HepG2 (cell line): ENCODE results near the gene ZP2. TPM values are rescaled to one million over a fixed set of nuclear protein-coding genes. Genes with fewer than 3 reads are reported as not detected.

Source experiments
- CHD2 ChIP-seq: IDR thresholded peaks from 2 replicates; pipeline ENCODE4 v1.6.1; 2011; ENCODE audit warnings: low read depth, low read length, improper control_type of control experiment
- GABPB1 ChIP-seq: IDR thresholded peaks from 2 replicates; pipeline ENCODE4 v1.6.1; 2016; ENCODE audit warnings: mild to moderate bottlenecking, missing genetic modification reagents, moderate library complexity, missing compliant biosample characterization
- GZF1 ChIP-seq: sonication (generic); formaldehyde crosslinking; IDR thresholded peaks from 2 replicates; pipeline ENCODE4 v1.5.1; 2020; ENCODE audit warnings: mild to moderate bottlenecking, missing genetic modification reagents
- HDAC2 ChIP-seq: sonication (generic); formaldehyde crosslinking; IDR thresholded peaks from 2 replicates; pipeline ENCODE4 v1.4.0; 2020; ENCODE audit warnings: missing genetic modification reagents
- HNRNPLL ChIP-seq: fragments of 200-400 bp; formaldehyde crosslinking; IDR thresholded peaks from 2 replicates; pipeline ENCODE4 v1.6.1; 2017; ENCODE audit warnings: mild to moderate bottlenecking, low read depth, low read length; ENCODE audit not compliant: poor library complexity, severe bottlenecking
- IKZF4 ChIP-seq: sonication (generic); formaldehyde crosslinking; IDR thresholded peaks from 2 replicates; pipeline ENCODE4 v1.5.1; 2020; ENCODE audit warnings: borderline replicate concordance, mild to moderate bottlenecking, low read depth, missing genetic modification reagents; ENCODE audit errors: not compliant biosample characterization
- JUNB ChIP-seq: sonication (generic); formaldehyde crosslinking; IDR thresholded peaks from 2 replicates; pipeline ENCODE4 v1.8.0; 2022; ENCODE audit warnings: missing genetic modification reagents, mild to moderate bottlenecking, borderline replicate concordance
- KLF16 ChIP-seq, 2 experiments: sonication (generic) in 1 of 2; formaldehyde crosslinking in 1 of 2; IDR thresholded peaks; 2 replicates each; pipeline versions ENCODE4 v1.6.1 to v1.8.0; 2016 to 2023; ENCODE audit warnings: missing genetic modification reagents in 2 of 2, missing compliant biosample characterization in 1 of 2
- KMT2B ChIP-seq: IDR thresholded peaks from 2 replicates; pipeline ENCODE4 v1.6.1; 2016; ENCODE audit warnings: missing genetic modification reagents, missing compliant biosample characterization
- MAZ ChIP-seq, 2 experiments: sonication (generic) in 1 of 2; formaldehyde crosslinking in 1 of 2; IDR thresholded peaks; 2 replicates each; pipeline versions ENCODE4 v1.5.0 to v1.6.1; 2012 to 2020; ENCODE audit warnings: low read depth in 2 of 2, mild to moderate bottlenecking in 2 of 2, borderline replicate concordance in 1 of 2, improper control_type of control experiment in 1 of 2, low read length in 1 of 2, missing genetic modification reagents in 1 of 2, moderate library complexity in 1 of 2
- MED1 ChIP-seq: sonication (generic); formaldehyde crosslinking; IDR thresholded peaks from 2 replicates; pipeline ENCODE4 v1.4.0; 2020; ENCODE audit warnings: missing genetic modification reagents
- MIER3 ChIP-seq: IDR thresholded peaks from 2 replicates; pipeline ENCODE4 v1.6.1; 2016; ENCODE audit warnings: missing compliant biosample characterization, borderline replicate concordance
- PAF1 ChIP-seq: IDR thresholded peaks from 2 replicates; pipeline ENCODE4 v1.6.1; 2016; ENCODE audit warnings: missing genetic modification reagents, missing compliant biosample characterization
- REXO4 ChIP-seq: sonication (generic); formaldehyde crosslinking; IDR thresholded peaks from 2 replicates; pipeline ENCODE4 v1.8.0; 2022; ENCODE audit warnings: missing genetic modification reagents, mild to moderate bottlenecking, borderline replicate concordance
- SALL1 ChIP-seq: sonication (generic); formaldehyde crosslinking; IDR thresholded peaks from 2 replicates; pipeline ENCODE4 v1.8.0; 2022; ENCODE audit warnings: mild to moderate bottlenecking, missing genetic modification reagents
- SRF ChIP-seq: IDR thresholded peaks from 2 replicates; pipeline ENCODE4 v1.6.1; 2011; ENCODE audit warnings: mild to moderate bottlenecking, low read depth, low read length, moderate library complexity
- YY1 ChIP-seq: IDR thresholded peaks from 2 replicates; pipeline ENCODE4 v1.6.1; 2011; ENCODE audit warnings: low read length, low read depth, moderate library complexity, mild to moderate bottlenecking; ENCODE audit not compliant: insufficient read depth, insufficient replicate concordance
- ZNF10 ChIP-seq: sonication (generic); formaldehyde crosslinking; IDR thresholded peaks from 2 replicates; pipeline ENCODE4 v1.4.0; 2020; ENCODE audit warnings: mild to moderate bottlenecking, low read depth, missing genetic modification reagents, borderline replicate concordance
- ZNF510 ChIP-seq: sonication (generic); formaldehyde crosslinking; IDR thresholded peaks from 2 replicates; pipeline ENCODE4 v1.4.0; 2020; ENCODE audit warnings: low read depth, mild to moderate bottlenecking, missing genetic modification reagents
- ZSCAN22 ChIP-seq: sonication (generic); formaldehyde crosslinking; IDR thresholded peaks from 2 replicates; pipeline ENCODE4 v1.4.0; 2020; ENCODE audit warnings: mild to moderate bottlenecking, missing genetic modification reagents
- ZSCAN29 ChIP-seq: sonication (generic); formaldehyde crosslinking; conservative IDR thresholded peaks from 2 replicates; pipeline ENCODE4 v1.4.0; 2020; ENCODE audit warnings: mild to moderate bottlenecking, missing genetic modification reagents
- polyA plus RNA-seq, 8 experiments: library from polyadenylated mRNA; depleted of rRNA in 3 of 8; stranded (reverse) in 7 of 8; unstranded in 1 of 8; fragments of >200 nt; fragmentation: Illumina TruSeq in 4 of 8; extraction: Trizol in 4 of 8; gene quantifications; 2 replicates each; pipeline versions ENCODE4 v1.2.1 to v1.2.3, GENCODE V29; 2011 to 2016; ENCODE audit warnings: low read depth in 4 of 8, missing spikeins in 1 of 8, mixed read lengths in 1 of 8; ENCODE audit not compliant: insufficient read depth in 1 of 8
- total RNA-seq, 5 experiments: library from RNA; depleted of rRNA; stranded (reverse); fragments of >200 nt; fragmentation: Illumina TruSeq; extraction: Trizol; gene quantifications; 2 replicates each; pipeline ENCODE4 v1.2.3, GENCODE V29; 2016; ENCODE audit warnings: low read depth in 1 of 5
- TF ChIP-seq, protein P1 (sequence below): sonication (generic); formaldehyde crosslinking; IDR thresholded peaks from 2 replicates; pipeline ENCODE4 v1.8.0; 2022; ENCODE audit warnings: mild to moderate bottlenecking, missing genetic modification reagents
- TF ChIP-seq, protein P2 (sequence below): sonication (generic); formaldehyde crosslinking; conservative IDR thresholded peaks from 2 replicates; pipeline ENCODE4 v1.5.0; 2020; ENCODE audit warnings: missing genetic modification reagents
- TF ChIP-seq, protein P3 (sequence below): sonication (generic); formaldehyde crosslinking; IDR thresholded peaks from 2 replicates; pipeline ENCODE4 v1.4.0; 2020; ENCODE audit warnings: missing genetic modification reagents
- TF ChIP-seq, protein P4 (sequence below): sonication (generic); formaldehyde crosslinking; IDR thresholded peaks from 2 replicates; pipeline ENCODE4 v1.5.1; 2020; ENCODE audit warnings: missing genetic modification reagents, mild to moderate bottlenecking, borderline replicate concordance

ZP2 gene
- total and polyA plus RNA-seq, 2 of the 13 experiments (the other 11 are each of a cell fraction or from before 2014, with no cell fraction given): not detected

DNA sequence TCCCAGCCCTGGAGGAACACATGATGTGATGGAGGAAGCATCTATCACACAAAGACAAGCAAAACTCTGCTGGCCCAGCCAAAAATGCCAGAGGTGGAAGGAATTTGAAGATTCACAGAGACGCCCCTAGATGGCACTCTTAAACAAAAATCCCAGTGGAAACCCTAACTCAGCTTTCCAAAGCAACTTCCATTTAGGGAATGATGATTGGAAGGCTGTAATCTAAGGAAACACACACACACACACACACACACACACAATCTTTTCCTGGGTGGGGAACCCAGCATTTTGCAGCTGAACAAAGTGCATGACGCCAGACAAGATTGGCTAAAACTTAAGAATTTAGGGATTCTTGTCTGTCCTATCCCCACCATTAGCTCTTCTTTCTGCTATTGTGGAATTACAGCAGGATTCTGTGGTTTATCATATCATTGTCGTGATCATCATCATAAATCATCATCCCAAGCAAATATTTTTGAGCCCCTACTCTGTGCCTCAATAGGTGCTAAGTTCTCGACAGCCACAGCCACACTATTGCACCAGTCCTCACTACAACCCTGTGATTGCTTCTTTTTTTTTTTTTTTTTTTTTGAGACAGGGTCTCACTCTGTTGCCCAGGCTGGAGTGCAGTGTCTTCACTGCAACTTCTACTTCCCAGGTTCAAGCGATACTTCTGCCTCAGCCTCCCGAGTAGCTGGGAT lies 54.5 kb downstream of the ZP2 start (continued):
- TF ChIP-seq MAZ (IDR thresholded peaks at IDR 0.05; ENCODE audit: borderline replicate concordance, low read depth, low read length): no peak
- no peak for TF ChIP-seq MAZ (CRISPR knock-in tag; IDR thresholded peaks at IDR 0.05; ENCODE audit: low read depth)
- TF ChIP-seq MED1 (CRISPR knock-in tag): no peak
- no peak for TF ChIP-seq YY1
- no peak for TF ChIP-seq REXO4
- no peak for TF ChIP-seq JUNB
- no peak for TF ChIP-seq ZNF10 (CRISPR knock-in tag)
- TF ChIP-seq GZF1 (CRISPR knock-in tag): no peak
- no peak for TF ChIP-seq ZNF510 (CRISPR knock-in tag)
- no peak for TF ChIP-seq HDAC2 (CRISPR knock-in tag)
- peak; percentile 90 for TF ChIP-seq SRF
- TF ChIP-seq ZSCAN29 (CRISPR knock-in tag): 0 out of 2 replicates have a peak, but pooled peaks have one; percentile 52
- TF ChIP-seq KMT2B (CRISPR knock-in tag): no peak
- TF ChIP-seq, protein P1, sequence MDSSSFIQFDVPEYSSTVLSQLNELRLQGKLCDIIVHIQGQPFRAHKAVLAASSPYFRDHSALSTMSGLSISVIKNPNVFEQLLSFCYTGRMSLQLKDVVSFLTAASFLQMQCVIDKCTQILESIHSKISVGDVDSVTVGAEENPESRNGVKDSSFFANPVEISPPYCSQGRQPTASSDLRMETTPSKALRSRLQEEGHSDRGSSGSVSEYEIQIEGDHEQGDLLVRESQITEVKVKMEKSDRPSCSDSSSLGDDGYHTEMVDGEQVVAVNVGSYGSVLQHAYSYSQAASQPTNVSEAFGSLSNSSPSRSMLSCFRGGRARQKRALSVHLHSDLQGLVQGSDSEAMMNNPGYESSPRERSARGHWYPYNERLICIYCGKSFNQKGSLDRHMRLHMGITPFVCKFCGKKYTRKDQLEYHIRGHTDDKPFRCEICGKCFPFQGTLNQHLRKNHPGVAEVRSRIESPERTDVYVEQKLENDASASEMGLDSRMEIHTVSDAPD (CRISPR knock-in tag): no peak
- no peak for TF ChIP-seq PAF1 (CRISPR knock-in tag)
- TF ChIP-seq GABPB1 (CRISPR knock-in tag): no peak
- no peak for TF ChIP-seq ZSCAN22
- no peak for TF ChIP-seq HNRNPLL
- no peak for TF ChIP-seq CHD2
- TF ChIP-seq, protein P2, sequence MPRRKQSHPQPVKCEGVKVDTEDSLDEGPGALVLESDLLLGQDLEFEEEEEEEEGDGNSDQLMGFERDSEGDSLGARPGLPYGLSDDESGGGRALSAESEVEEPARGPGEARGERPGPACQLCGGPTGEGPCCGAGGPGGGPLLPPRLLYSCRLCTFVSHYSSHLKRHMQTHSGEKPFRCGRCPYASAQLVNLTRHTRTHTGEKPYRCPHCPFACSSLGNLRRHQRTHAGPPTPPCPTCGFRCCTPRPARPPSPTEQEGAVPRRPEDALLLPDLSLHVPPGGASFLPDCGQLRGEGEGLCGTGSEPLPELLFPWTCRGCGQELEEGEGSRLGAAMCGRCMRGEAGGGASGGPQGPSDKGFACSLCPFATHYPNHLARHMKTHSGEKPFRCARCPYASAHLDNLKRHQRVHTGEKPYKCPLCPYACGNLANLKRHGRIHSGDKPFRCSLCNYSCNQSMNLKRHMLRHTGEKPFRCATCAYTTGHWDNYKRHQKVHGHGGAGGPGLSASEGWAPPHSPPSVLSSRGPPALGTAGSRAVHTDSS: no peak
- TF ChIP-seq SALL1 (CRISPR knock-in tag): no peak
- no peak for TF ChIP-seq MIER3
- 0 out of 4 replicates have a peak, but pooled peaks of 1 of the 2 experiments have one; percentile 22 for TF ChIP-seq KLF16 (CRISPR knock-in tag; IDR thresholded peaks at IDR 0.05)
- TF ChIP-seq, protein P3, sequence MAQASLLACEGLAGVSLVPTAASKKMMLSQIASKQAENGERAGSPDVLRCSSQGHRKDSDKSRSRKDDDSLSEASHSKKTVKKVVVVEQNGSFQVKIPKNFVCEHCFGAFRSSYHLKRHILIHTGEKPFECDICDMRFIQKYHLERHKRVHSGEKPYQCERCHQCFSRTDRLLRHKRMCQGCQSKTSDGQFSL (CRISPR knock-in tag): no peak
- TF ChIP-seq, protein P4, sequence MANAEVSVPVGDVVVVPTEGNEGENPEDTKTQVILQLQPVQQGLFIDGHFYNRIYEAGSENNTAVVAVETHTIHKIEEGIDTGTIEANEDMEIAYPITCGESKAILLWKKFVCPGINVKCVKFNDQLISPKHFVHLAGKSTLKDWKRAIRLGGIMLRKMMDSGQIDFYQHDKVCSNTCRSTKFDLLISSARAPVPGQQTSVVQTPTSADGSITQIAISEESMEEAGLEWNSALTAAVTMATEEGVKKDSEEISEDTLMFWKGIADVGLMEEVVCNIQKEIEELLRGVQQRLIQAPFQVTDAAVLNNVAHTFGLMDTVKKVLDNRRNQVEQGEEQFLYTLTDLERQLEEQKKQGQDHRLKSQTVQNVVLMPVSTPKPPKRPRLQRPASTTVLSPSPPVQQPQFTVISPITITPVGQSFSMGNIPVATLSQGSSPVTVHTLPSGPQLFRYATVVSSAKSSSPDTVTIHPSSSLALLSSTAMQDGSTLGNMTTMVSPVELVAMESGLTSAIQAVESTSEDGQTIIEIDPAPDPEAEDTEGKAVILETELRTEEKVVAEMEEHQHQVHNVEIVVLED (CRISPR knock-in tag): no peak
- TF ChIP-seq IKZF4 (CRISPR knock-in tag): no peak
